A549 (cell line): ENCODE measurements around the gene PJVK.

Experiments
- CEBPB ChIP-seq, 2 experiments: fragments of >200 bp in 1 of 2; sonication (Bioruptor Twin) in 1 of 2; formaldehyde crosslinking in 1 of 2; IDR thresholded peaks; 2 replicates each; pipeline ENCODE4 v1.6.1; 2012 to 2016
- EHMT2 ChIP-seq: fragments of 200-600 bp; sonication (generic); IDR thresholded peaks from 2 replicates; pipeline ENCODE4 v1.6.1; 2016; ENCODE audit warnings: antibody characterized with exemption, low read depth, mild to moderate bottlenecking, moderate library complexity
- EP300 ChIP-seq, 2 experiments: fragments of >200 bp; sonication (Bioruptor Twin); formaldehyde crosslinking; IDR thresholded peaks; 2 replicates in 1 of 2; 3 replicates in 1 of 2; pipeline ENCODE4 v1.6.1; 2016 to 2017
- HEYL ChIP-seq: fragments of 250-450 bp; sonication (Bioruptor Pico); IDR thresholded peaks from 2 replicates; pipeline ENCODE4 v1.8.0; 2021; ENCODE audit warnings: mild to moderate bottlenecking, moderate library complexity
- MYC ChIP-seq: IDR thresholded peaks from 2 replicates; pipeline ENCODE4 v1.6.1; 2012; ENCODE audit warnings: mild to moderate bottlenecking, inconsistent platforms, low read length, improper control_type of control experiment, borderline replicate concordance
- POLR2A ChIP-seq: IDR thresholded peaks from 2 replicates; pipeline ENCODE4 v1.6.1; 2012; ENCODE audit warnings: mild to moderate bottlenecking, low read length
- TF ChIP-seq, protein P1 (sequence below): fragments of >200 bp; sonication (Bioruptor Twin); formaldehyde crosslinking; IDR thresholded peaks from 3 replicates; pipeline ENCODE4 v1.5.1; 2016
- TF ChIP-seq, protein P2 (sequence below): IDR thresholded peaks from 2 replicates; pipeline ENCODE4 v1.6.1; 2012

DNA sequence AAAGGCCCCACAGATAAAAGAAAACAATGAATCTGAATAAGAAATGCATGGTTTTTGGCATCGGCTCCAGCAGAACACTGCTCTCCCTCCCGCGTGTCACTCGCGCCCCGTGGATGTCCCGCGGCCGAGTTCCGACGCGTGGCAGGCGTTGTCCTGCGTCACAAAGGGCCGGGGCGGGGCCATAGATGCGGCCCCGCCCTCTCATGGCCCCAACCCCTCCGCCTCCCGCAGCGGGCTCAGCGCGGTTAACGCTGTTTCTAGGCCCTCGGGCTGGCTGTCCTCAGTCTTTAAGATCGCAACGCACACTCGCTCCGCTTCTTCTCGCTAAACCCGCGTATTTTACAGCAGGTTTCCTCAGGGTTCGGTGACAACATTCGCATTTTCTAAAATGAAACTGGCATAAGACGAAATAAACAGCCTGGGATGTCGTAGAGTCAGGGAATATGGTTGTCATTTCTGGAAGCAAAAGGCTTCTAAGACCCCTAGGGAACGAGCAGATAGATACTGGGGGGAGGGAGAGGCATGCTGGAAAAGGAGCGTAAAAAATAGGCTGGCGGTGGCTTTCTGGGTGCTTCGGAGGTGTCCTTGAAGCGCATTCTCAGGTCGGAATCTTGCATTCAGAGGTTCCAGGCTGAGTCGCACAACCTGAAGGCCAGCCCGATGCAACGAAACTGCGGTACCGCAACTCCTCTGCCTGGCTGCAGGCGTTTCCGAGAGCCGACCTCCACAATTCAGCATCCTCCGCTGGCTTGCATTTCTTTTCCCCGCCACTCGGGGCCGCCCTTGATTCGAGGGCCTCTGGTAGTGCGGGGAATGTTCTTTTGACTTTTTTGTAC, 27.5 kb downstream of the PJVK start, which contains the start of gene FKBP7:
- no peak for TF ChIP-seq HEYL (CRISPR knock-in tag)
- TF ChIP-seq, protein P1, sequence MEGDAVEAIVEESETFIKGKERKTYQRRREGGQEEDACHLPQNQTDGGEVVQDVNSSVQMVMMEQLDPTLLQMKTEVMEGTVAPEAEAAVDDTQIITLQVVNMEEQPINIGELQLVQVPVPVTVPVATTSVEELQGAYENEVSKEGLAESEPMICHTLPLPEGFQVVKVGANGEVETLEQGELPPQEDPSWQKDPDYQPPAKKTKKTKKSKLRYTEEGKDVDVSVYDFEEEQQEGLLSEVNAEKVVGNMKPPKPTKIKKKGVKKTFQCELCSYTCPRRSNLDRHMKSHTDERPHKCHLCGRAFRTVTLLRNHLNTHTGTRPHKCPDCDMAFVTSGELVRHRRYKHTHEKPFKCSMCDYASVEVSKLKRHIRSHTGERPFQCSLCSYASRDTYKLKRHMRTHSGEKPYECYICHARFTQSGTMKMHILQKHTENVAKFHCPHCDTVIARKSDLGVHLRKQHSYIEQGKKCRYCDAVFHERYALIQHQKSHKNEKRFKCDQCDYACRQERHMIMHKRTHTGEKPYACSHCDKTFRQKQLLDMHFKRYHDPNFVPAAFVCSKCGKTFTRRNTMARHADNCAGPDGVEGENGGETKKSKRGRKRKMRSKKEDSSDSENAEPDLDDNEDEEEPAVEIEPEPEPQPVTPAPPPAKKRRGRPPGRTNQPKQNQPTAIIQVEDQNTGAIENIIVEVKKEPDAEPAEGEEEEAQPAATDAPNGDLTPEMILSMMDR = peak; percentile 58
- TF ChIP-seq, protein P2, sequence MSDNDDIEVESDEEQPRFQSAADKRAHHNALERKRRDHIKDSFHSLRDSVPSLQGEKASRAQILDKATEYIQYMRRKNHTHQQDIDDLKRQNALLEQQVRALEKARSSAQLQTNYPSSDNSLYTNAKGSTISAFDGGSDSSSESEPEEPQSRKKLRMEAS = peak; percentile 86
- peak; percentile 66 for TF ChIP-seq POLR2A
- no peak for TF ChIP-seq CEBPB (IDR thresholded peaks at IDR 0.05)
- no peak for TF ChIP-seq EHMT2
- TF ChIP-seq EP300 (IDR thresholded peaks at IDR 0.05) = no peak
- TF ChIP-seq MYC = peak; percentile 61; the same call in 1 of the 2 replicates
